T47D (cell line): Measurements from ENCODE around the gene RNH1.

ENCODE experiments used
- DNase-seq, 2 experiments: peaks; one replicate each; pipeline versions ENCODE4 v3.0.0 to v3.0.0-alpha.2; 2011 to 2012; ENCODE audit warnings: low read depth in 1 of 2, low spot score in 1 of 2
- JUND ChIP-seq: IDR thresholded peaks from 2 replicates; pipeline ENCODE4 v1.6.1; 2012; ENCODE audit warnings: low read depth
- in situ Hi-C: cut with HindIII; loops from 2 replicates; pipeline ENCODE4 v1.10.0; 2016; ENCODE audit warnings: low sequenced_read_pairs, low pct_unique_long_range_greater_than_20kb

RNH1 gene

GRCh38 chr11:504994-505344 is 2.1 kb downstream of the RNH1 start:
- no peak for TF ChIP-seq JUND

DNA sequence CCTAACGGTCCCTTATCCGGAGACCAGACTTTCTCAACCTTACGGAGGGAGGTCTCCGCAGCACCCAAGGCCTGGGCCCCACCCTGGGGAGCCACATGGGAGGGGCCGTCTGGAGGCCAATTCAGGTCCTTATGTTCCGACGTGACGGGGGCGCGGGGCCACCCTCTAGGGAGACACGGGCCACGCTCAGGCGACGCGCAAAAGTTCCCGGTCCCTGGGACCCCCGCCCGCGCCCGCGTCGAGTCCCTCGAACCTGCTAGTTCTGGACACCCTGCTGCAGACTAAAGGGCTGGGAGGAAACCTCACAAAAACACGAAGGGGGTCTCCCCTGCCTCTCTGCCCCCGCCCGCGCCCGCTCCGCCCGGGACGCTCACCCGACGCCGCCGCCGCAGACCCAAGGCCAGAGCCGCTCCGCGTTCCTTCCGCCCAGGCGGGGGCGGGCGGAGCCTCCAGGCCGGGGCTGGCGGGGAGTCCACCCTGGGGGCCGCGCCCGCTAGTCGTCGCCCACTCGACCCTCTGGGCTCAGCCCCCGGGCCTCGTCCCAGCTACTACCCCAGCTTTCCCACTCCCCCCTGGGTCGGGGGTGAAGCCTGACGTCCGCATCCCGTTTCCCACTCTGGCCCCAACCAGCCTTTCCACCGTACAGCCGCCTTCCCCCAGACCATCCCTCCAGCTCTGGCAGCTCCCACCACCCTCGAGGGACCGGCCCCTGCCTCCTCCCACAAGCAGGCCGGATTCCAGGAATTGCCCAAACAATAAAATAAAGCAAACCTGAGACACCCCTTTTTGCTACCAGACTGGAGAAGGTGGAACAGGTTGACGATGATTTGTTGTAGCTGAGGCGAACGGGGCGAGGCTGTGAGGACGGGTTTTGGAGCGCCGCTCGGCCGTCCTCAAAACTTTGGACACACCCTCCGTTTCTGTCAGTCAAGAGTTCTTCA is 2.7 kb downstream of the RNH1 start:
- in situ Hi-C loops: no loop called here
- DNase-seq: no peak
- TF ChIP-seq JUND: no peak

More at GRCh38 chr11:504994-505344, 2.1 kb downstream of the RNH1 start:
- DNase-seq: no peak
- in situ Hi-C loops: no loop called here

DNA sequence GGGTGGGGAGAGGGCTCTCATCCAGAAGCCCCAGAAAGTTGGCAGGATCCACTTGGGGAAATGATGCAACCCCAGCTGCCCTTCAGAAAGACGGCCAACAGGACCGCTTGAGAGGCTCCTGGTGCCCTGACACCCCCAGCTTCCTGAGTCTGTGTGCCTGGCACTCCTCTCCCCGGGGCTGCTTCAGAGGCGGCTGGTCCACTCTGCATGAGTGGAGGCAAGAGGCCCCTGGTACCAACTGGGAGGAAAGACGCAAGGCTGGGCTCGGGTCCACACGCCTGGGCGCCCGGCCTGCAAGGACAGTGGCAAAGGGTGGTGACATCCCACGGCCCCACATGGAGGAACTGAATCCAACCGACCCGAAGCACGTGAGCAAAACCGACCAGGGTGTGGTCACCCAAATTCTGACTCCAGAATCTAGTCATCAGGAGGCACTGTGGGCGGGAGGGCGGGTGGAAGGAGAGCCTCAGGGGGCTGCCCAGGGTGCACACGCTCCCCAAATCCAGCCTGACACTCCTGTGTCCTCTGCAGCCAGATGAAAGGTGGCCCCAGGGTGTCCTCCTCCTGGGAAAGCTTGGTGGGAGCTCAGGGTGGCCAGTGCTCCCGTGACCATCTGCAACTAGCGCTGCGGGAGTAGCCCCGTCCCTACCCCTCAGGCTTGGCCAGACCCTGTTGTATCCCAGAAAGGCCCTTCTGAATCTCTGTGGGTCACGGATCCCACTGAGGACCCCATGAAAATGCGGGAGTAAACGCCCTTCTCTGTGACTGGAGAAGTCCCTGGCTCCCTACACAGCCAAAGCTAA is 3.7 kb downstream of the RNH1 start:
- DNase-seq: no peak
- TF ChIP-seq JUND: no peak

DNA sequence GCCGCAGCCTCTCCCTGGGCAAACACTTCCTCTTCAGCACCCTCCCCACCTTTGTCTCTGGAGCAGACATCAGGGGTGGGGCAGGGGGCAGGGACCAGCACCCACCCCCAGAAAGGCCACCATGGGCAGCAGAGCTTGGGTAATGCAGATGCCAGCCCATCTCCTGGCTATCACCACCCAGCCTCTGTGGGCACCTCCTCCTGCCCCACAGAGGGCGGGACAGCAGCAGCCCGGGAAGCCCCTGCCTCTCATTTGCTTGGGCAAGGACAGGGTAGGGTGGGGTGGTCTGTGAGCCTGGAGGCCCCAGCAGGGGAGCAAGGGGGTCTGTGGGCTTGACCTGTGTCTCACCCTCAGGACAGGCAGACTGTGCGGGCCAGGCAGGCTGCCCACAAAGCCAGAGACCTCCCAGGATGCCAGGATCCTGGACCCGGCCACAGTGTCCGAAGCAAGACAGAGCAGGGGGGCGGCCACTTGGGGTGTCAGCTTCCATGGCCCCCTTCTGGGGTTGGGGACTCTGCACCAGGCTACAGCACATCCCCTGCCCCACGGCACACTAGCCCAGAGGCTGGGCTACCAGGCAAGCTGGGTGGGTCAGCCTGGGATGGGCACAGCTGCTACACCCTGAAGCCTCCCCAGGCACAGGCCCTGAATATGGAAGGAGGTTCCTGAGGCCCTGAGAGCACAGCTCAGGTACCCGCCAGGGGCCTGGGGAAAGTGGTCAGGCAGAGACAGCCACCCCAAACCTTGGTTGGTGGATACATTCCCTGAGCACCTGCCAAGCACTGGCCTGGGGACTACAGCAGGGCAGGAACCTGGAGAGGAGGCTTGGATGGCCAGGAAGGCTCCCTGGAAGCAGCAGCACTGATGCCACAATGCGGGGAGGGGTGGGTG is 4.5 kb downstream of the RNH1 start:
- in situ Hi-C loops: no loop called here
- DNase-seq: no peak

More for the DNA sequence above, 3.7 kb downstream of the RNH1 start:
- in situ Hi-C loops: no loop called here

GRCh38 chr11:501683-502287 is 5.3 kb downstream of the RNH1 start:
- in situ Hi-C loops: no loop called here
- no peak for DNase-seq
- TF ChIP-seq JUND: no peak

More for the DNA sequence above, 4.5 kb downstream of the RNH1 start:
- no peak for TF ChIP-seq JUND

- no peak for TF ChIP-seq JUND
- in situ Hi-C loops: no loop called here
- DNase-seq: no peak
These were observed 5.9 kb downstream of the RNH1 start for GRCh38 chr11:501001-501682.

GRCh38 chr11:499201-500076 is 7.6 kb downstream of the RNH1 start:
- in situ Hi-C loops: no loop called here
- TF ChIP-seq JUND: no peak
- no peak for DNase-seq

DNA sequence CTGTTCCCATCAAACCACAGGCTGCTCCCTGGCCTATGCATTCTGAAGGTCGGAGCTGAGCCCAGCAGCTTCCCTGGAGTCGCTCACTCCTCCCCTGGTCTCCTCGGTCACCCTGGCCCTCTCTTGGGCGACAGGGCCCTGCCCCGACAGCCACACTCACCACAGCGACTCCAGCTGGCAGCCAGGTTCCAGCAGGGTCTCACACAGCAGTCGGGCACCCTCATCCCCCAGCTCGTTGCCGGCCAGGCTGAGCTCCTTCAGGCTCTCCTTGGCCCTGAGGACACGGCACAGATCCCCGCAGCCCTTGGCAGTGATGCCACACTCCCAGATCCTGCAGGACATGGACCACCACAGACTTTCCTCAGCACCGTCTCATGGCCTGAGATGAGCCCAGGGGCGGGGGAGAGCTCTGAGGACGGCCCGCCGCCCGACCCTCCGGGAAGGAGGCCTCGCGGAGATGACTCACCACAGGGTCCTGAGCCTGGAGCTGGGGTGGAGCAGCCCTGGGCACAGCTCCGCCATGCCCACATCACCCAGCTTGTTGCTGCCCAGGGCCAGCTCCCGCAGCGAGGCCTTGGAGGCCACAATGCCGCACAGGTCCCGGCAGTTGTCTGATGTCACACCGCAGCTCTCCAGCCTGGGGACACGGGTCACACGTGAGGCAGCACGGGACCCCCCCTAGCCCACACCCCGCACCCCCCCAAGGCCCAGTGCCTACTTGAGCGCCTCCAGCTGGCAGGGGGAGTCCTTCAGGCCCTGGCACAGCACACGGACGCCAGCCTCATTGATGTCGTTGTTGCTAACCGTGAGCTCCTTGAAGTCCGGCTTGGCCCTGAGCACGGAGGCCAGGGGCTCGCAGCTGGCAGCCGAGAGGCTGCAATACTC is 8.5 kb downstream of the RNH1 start:
- TF ChIP-seq JUND: no peak
- DNase-seq: no peak
- in situ Hi-C loops: no loop called here

- no peak for DNase-seq
- in situ Hi-C loops: no loop called here
- TF ChIP-seq JUND: no peak
These were observed 9.3 kb downstream of the RNH1 start for GRCh38 chr11:497565-498296.
